CD4-positive, alpha-beta T cell treated with Interleukin-1 beta for 1 hour (primary cell): Measurements from ENCODE around the gene HSD3B7.
"Not testable (repeated sequence)": the region's sequence is repeated elsewhere in the genome, so short reads cannot be mapped to it uniquely, and the experiment has no call there.

Experiments
- DNase-seq, 2 donors: peaks; one replicate each; pipeline ENCODE4 v3.0.0-alpha.2; 2020 to 2022

The HSD3B7 gene

GRCh38 chr16:30984669-30985400 lies at the start of gene HSD3B7:
TSS of gene HSD3B7 (plus strand) at chr16:30985207. CDS start at chr16:30985659, 452 bp downstream.
- DNase-seq: peak; percentile 75 to 76

- DNase-seq: no peak
These were observed 47.3 kb upstream of the HSD3B7 start for GRCh38 chr16:30937692-30938091.

GRCh38 chr16:30939571-30939970 lies 45.4 kb upstream of the HSD3B7 start:
- not testable (repeated sequence) for DNase-seq

GRCh38 chr16:30941600-30942425 lies 43.2 kb upstream of the HSD3B7 start:
- peak; percentile 73 to 77 for DNase-seq

GRCh38 chr16:30942426-30942806 lies 42.6 kb upstream of the HSD3B7 start:
- no peak for DNase-seq

GRCh38 chr16:30944352-30944751 lies 40.7 kb upstream of the HSD3B7 start:
- no peak for DNase-seq

- no peak for DNase-seq
These were observed 38.1 kb upstream of the HSD3B7 start for GRCh38 chr16:30946671-30947540.

GRCh38 chr16:30947541-30947858 lies 37.5 kb upstream of the HSD3B7 start:
- no peak for DNase-seq

GRCh38 chr16:30947859-30948666 lies 36.9 kb upstream of the HSD3B7 start:
- DNase-seq: peak; percentile 24 to 52

- DNase-seq: peak; percentile 40 to 70
These were observed 36.0 kb upstream of the HSD3B7 start, which contains the start of gene ORAI3 for GRCh38 chr16:30948667-30949649. TSS of gene ORAI3 (plus strand) at chr16:30949068. CDS start at chr16:30949290, 222 bp downstream.

- DNase-seq: peak; percentile 23 to 47
These were observed 35.1 kb upstream of the HSD3B7 start for GRCh38 chr16:30949650-30950515.

GRCh38 chr16:30950516-30951065 lies 34.4 kb upstream of the HSD3B7 start:
- no peak for DNase-seq

GRCh38 chr16:30951193-30951592 lies 33.8 kb upstream of the HSD3B7 start:
- DNase-seq: no peak

GRCh38 chr16:30951750-30952149 lies 33.3 kb upstream of the HSD3B7 start:
- no peak for DNase-seq

GRCh38 chr16:30953111-30953510 lies 31.9 kb upstream of the HSD3B7 start:
- DNase-seq: no peak

- DNase-seq: peak; percentile 69 to 72
These were observed 31.4 kb upstream of the HSD3B7 start for GRCh38 chr16:30953511-30954124.

GRCh38 chr16:30954993-30955392 lies 30.0 kb upstream of the HSD3B7 start:
- DNase-seq: no peak

- DNase-seq: peak; percentile 81 to 84
These were observed 28.2 kb upstream of the HSD3B7 start for GRCh38 chr16:30956601-30957455.
